Endothelial cell (in vitro differentiated cells): ENCODE data around the gene SLC38A7. TPM values are rescaled to one million over a fixed set of nuclear protein-coding genes. Genes with fewer than 3 reads are reported as not detected.

Experiments
- DNase-seq: peaks from one replicate; pipeline ENCODE4 v3.0.0; 2021; ENCODE audit warnings: low spot score
- H3K27ac Mint-ChIP-seq: one replicate; pipeline ENCODE4 v1.8.0; 2021; ENCODE audit warnings: mixed read lengths, inconsistent platforms; ENCODE audit not compliant: unreplicated experiment
- H3K27me3 Mint-ChIP-seq: one replicate; pipeline ENCODE4 v1.8.0; 2021; ENCODE audit warnings: mild to moderate bottlenecking, moderate library complexity, mixed read lengths, inconsistent platforms; ENCODE audit not compliant: unreplicated experiment
- H3K36me3 Mint-ChIP-seq: one replicate; pipeline ENCODE4 v1.8.0; 2021; ENCODE audit warnings: mild to moderate bottlenecking, low read depth, mixed read lengths, inconsistent platforms; ENCODE audit not compliant: unreplicated experiment
- H3K4me1 Mint-ChIP-seq: one replicate; pipeline ENCODE4 v1.8.0; 2021; ENCODE audit warnings: mild to moderate bottlenecking, mixed read lengths, inconsistent platforms; ENCODE audit not compliant: unreplicated experiment
- H3K4me3 Mint-ChIP-seq: one replicate; pipeline ENCODE4 v1.8.0; 2021; ENCODE audit warnings: mild to moderate bottlenecking, mixed read lengths, inconsistent platforms; ENCODE audit not compliant: unreplicated experiment
- H3K9me3 Mint-ChIP-seq: one replicate; pipeline ENCODE4 v1.8.0; 2021; ENCODE audit warnings: mixed read lengths, inconsistent platforms; ENCODE audit not compliant: unreplicated experiment
- total RNA-seq: library from RNA; stranded (reverse); fragmentation: NEBNext Ultra II Directional; extraction: Animal tissue kit (Norgen Biotek cat#: 25700); gene quantifications from one replicate; pipeline ENCODE4 v1.2.1, GENCODE V29; 2021; ENCODE audit not compliant: unreplicated experiment
- TF ChIP-seq, protein P1 (sequence below): fragments of 200-600 bp; sonication (generic); IDR thresholded peaks from one replicate; pipeline ENCODE4 v1.5.0; 2021; ENCODE audit warnings: antibody characterized with exemption; ENCODE audit not compliant: unreplicated experiment

The SLC38A7 gene
- total RNA-seq, 1 donor from 2014 or later: 56.7 TPM

DNA sequence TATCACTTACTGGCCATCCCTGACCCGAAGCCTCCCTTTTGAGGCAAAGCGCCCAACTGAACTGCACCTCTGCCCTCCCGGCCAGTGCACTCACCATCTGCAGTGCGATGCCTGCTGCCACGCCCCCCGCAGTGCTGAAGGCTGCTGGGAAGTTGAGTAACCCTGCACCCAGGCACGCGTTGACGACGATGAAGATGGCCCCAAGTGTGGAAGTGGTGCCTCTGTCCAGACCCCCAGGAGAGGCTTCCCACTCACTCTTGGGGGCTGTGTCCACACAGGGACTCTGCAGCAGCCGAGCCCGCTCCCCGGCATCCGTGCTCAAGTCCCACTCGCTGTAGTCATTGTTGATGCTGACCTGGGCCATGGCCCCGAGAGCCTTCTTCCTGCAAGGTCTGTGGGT, 4.8 kb downstream of the SLC38A7 start:
- DNase-seq: no peak
- TF ChIP-seq, protein P1, sequence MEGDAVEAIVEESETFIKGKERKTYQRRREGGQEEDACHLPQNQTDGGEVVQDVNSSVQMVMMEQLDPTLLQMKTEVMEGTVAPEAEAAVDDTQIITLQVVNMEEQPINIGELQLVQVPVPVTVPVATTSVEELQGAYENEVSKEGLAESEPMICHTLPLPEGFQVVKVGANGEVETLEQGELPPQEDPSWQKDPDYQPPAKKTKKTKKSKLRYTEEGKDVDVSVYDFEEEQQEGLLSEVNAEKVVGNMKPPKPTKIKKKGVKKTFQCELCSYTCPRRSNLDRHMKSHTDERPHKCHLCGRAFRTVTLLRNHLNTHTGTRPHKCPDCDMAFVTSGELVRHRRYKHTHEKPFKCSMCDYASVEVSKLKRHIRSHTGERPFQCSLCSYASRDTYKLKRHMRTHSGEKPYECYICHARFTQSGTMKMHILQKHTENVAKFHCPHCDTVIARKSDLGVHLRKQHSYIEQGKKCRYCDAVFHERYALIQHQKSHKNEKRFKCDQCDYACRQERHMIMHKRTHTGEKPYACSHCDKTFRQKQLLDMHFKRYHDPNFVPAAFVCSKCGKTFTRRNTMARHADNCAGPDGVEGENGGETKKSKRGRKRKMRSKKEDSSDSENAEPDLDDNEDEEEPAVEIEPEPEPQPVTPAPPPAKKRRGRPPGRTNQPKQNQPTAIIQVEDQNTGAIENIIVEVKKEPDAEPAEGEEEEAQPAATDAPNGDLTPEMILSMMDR: no peak
- H3K4me1 Mint-ChIP-seq: peaks cover 27% of the 10 kb centered on the region
- peaks cover 5% of the 10 kb centered on the region for H3K27me3 Mint-ChIP-seq
- H3K36me3 Mint-ChIP-seq: peaks cover 30% of the 10 kb centered on the region
- H3K9me3 Mint-ChIP-seq: no peaks in the 10 kb centered on the region
- H3K27ac Mint-ChIP-seq: no peak overlapping the region
- H3K4me3 Mint-ChIP-seq: no peak overlapping the region

DNA sequence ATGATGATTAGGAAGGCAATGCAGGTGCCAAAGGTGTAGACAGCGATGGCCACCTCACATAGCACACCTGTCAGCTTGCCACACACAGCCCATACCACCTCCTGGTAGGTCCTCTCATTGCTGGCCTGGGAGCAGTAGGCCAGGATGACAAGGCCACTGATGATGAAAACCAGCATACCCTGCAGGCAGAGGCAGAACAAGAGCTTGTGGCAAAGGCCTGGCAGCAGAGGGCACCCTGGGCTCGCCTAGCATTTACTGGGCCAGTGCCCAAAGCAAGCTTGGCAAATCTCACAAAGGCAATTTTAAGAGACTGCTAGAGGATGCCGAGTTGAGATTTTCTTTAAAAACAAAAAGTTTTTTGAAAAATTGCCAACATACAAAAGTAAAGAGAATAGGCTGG, 5.9 kb downstream of the SLC38A7 start:
- Mint-ChIP-seq H3K4me3 (no peak overlapping the region), H3K27ac (no peak overlapping the region), H3K36me3 (peaks cover 32% of the 10 kb centered on the region), H3K27me3 (peaks cover 3% of the 10 kb centered on the region), H3K4me1 (peaks cover 23% of the 10 kb centered on the region), H3K9me3 (no peaks in the 10 kb centered on the region)
- TF ChIP-seq, protein P1: no peak
- DNase-seq: no peak

DNA sequence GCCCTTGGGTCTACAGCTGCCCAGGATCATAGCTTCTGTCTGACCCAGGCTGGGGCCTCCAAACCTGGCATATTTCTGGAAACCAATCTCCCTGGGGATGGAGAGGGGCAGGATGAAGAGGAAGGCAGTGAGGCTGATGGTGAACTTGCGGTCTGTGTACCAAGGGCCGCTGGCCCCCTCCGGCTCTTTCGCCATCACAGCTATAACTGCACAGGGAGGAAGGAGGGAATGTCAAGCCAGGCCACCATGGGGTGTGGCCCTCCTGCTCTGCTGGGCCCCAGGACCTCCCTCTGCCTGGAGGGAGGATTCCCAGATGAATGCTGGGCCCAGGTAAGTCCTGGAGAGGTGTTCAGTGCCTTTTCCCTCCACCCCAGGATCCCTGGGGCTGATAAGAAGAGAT, 6.3 kb downstream of the SLC38A7 start:
- no peak for DNase-seq
- Mint-ChIP-seq H3K4me1 (peaks cover 19% of the 10 kb centered on the region), H3K27me3 (peaks cover 3% of the 10 kb centered on the region), H3K9me3 (no peaks in the 10 kb centered on the region), H3K27ac (no peak overlapping the region), H3K4me3 (peak overlapping the region; percentile 31), H3K36me3 (peaks cover 32% of the 10 kb centered on the region)
- TF ChIP-seq, protein P1: no peak

DNA sequence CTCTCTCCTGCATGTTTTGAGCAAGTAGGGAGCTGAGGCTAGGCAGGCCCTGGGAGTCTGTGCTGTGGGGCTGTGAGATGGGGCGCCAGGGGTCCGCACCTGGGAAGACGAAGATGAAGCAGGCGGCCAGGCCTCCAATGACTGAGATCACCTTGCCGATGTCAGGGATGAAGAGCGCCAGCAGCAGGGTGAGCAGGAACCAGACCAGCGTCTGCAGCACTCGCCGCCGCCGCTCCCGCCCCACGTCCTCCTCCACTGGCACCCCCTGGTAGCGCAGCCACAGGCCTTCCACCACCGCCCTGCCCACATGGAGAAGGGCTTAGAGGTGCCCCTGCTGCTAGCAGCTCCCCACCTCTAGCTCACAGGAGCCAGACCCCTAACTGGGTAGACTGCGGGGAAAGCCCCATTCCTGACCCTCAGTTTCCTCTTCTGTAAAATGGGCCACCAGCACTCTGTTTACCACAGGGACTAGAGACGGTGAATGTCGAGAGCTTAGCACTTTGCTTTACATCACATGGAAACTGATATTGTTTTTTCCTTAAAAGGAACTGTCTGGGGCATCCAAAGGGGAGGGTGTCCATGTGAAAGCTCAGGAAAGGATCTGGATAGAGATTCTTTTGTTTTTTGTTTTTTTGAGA, 13.5 kb downstream of the SLC38A7 start:
- Mint-ChIP-seq H3K4me3 (no peak overlapping the region), H3K27me3 (peaks cover 8% of the 10 kb centered on the region), H3K9me3 (no peaks in the 10 kb centered on the region), H3K36me3 (peaks cover 34% of the 10 kb centered on the region), H3K4me1 (no peaks in the 10 kb centered on the region), H3K27ac (no peak overlapping the region)
- DNase-seq: no peak
- TF ChIP-seq, protein P1: no peak

DNA sequence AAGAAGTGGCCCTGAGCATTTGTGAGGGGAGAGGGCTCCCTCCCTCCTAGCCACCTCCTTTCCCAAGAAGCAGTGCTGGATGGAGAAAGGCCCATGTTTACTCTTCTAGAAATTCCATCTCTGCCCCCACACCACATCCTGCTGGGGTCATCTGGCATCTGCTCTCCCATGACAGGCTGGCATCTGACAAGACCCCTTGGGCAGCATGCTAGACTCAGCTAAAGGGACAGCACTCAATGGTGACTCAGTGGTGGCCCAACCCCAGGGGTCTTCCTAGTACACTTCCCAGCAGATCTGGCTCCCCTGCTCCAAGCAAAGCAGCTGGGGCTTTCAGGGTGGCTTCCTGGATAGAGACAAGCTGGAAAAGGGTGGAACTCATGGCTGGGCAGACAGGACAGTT, 14.4 kb downstream of the SLC38A7 start:
- Mint-ChIP-seq H3K9me3 (no peaks in the 10 kb centered on the region), H3K4me3 (no peak overlapping the region), H3K27me3 (peaks cover 8% of the 10 kb centered on the region), H3K27ac (no peak overlapping the region), H3K4me1 (no peaks in the 10 kb centered on the region), H3K36me3 (peaks cover 34% of the 10 kb centered on the region)
- no peak for DNase-seq
- TF ChIP-seq, protein P1: no peak
